GM18868 (cell line): ENCODE measurements around the gene PTPRQ.

ENCODE experiments used
- ATAC-seq: cut with Tn5 transposase; IDR thresholded peaks from one replicate; pipeline ENCODE4 v1.9.1; 2021; ENCODE audit warnings: mild to moderate bottlenecking, moderate library complexity; ENCODE audit not compliant: unreplicated experiment

Gene PTPRQ

DNA sequence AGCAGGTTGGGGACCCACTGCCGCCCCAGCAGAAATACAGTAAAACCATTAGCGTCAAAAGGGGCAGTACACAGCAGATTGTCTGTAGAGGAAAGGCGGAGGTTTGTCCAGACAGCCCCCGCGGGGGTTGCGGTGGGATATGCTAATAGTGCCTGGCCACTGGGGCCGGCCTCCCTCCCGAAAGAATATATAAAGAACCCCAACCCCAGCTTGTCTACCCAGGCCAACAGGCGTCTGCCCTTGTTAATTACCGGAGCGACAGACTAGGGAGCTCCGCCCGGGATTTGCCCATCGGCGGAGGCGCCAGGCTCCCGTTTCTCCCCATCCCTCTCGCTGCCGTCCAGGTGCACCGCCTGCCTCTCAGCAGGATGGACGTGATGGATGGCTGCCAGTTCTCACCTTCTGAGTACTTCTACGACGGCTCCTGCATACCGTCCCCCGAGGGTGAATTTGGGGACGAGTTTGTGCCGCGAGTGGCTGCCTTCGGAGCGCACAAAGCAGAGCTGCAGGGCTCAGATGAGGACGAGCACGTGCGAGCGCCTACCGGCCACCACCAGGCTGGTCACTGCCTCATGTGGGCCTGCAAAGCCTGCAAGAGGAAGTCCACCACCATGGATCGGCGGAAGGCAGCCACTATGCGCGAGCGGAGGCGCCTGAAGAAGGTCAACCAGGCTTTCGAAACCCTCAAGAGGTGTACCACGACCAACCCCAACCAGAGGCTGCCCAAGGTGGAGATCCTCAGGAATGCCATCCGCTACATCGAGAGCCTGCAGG lies 272.8 kb downstream of the PTPRQ start, which contains the start of gene MYF5:
TSS of gene MYF5 (plus strand) at position 217 of the 774 bp plus-strand sequence. CDS start at position 369, 152 bp downstream.
- ATAC-seq, result no peak

DNA sequence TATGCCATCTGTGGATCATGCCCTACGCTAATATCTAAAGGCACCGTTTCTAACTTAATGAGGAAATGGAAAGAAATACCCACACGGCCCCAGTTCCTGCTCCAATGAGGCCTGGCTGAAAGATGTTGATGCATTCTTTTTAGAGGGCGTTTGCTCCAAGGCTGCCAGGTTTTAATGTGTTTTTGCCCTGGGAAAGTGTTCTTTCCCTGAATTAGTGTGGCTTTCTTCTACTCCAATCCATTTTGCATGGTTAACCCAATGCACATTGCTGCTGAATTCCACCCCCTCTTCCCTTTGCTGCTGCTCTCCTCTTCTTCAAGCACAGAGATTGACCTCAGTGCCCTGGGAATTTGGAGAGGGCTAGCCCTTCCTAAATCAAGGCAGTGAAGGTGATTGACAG lies 273.8 kb downstream of the PTPRQ start:
- no peak for ATAC-seq

DNA sequence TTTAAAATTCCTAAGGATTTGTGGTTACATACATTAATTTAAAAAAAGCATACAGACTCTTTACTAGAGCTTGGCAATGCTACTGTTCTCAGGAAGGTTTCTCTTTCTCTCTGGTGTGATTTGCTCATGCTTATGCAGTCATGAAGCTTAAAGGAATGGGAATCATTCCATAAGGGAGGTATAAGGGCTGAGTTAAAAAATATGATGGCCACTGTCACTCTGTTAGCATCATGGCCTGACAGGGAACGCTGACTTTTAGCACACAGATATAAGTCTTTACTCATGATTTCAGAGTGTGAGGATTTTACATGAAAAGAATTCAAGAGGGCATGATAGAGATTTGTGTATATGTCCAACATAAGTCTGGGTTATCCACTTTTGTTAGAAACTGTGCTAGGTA lies 276.5 kb downstream of the PTPRQ start:
- no peak for ATAC-seq

DNA sequence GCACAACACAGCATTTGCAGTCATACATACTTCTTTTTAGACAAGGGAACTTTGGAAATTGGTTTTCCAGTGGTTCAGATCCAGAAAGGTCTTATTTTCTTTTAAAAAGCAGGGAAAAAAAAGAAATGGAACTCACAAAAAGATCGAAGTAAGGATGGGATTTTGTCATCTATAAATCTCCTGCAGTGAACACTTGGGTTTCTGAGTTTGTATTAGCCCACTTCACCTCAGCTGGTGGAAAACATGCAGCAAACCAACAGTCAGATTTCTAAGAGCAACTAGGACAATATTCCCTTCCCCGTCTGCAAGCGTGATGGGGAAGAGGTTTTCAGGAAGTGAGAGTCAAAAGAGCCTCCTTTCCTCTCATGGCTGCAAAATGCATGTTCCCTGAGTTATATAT lies 277.3 kb downstream of the PTPRQ start:
- no peak for ATAC-seq
